Effector CD4-positive, alpha-beta T cell (primary cell): ENCODE measurements around the gene CNTNAP2.
"Not testable (repeated sequence)": the region's sequence is repeated elsewhere in the genome, so short reads cannot be mapped to it uniquely, and the experiment has no call there.

Experiments used
- DNase-seq: peaks from one replicate; pipeline ENCODE4 v3.0.0-alpha.2; 2020

CNTNAP2 gene

DNA sequence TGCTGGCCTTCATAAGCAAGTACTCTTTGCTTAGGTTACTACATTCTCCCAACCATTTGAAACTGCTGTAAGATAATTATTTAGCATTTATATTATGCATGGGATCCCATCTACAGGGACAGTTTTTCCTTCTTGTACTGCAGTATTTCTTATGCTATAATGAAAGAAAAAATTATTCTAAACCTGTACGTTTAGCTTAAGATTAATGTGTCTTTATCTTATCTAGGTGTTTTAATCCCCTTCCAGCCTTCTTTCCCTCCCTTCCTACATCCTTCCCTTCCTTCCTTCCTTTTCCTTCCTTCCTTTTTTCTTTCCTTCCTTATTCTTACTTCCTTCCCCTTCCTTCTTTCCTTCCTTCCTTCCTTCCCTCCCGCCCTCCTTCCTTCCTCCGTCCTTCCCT, 778.3 kb downstream of the CNTNAP2 start:
- DNase-seq: no peak

DNA sequence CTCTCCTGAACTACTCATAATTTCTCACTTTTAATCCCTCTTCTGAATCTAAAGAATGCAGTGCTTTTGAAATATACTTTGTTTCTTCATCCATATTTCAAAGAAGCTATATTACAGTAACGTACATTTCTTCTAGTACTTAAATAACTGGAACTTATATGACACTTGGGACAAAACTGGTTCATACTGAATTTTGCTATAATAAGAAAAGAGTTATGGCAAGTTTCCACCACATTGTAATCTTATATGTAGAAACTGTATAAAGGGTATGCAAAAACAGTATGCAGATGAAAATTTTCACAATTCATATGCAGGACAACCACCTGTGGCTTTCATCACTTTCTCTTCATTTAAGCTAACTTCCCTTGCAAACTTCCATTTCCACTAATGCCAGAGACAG, 785.7 kb downstream of the CNTNAP2 start:
- DNase-seq: no peak

DNA sequence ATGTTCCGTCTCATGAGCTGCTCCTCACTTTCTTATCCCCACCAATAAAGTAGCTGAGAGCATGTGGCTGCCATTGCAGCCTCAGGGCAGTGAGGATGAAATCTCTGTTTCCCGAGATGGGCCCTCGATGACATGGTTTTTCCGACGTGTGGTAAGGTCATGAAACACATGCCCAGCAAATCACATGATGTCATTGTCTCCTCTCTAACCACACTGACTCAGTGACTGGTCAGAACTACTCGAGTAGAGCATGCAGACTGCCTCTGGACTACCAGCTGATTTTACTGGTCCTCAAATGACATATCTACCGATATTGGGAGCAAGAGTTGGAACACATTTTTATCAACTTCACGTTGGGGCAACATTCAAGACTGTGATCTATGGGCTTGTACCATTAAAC, 786.1 kb downstream of the CNTNAP2 start:
- DNase-seq: no peak

DNA sequence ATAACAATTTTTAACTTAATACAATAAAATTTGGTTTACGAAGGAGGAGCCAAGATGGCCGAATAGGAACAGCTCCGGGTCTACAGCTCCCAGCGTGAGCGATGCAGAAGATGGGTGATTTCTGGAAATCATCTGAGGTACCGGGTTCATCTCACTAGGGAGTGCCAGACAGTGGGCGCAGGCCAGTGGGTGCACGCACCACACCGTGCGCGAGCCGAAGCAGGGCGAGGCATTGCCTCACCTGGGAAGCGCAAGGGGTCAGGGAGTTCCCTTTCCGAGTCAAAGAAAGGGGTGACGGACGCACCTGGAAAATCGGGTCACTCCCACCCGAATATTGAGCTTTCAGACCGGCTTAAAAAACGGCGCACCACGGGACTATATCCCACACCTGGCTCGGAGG, 789.1 kb downstream of the CNTNAP2 start:
- DNase-seq: not testable (repeated sequence)

DNA sequence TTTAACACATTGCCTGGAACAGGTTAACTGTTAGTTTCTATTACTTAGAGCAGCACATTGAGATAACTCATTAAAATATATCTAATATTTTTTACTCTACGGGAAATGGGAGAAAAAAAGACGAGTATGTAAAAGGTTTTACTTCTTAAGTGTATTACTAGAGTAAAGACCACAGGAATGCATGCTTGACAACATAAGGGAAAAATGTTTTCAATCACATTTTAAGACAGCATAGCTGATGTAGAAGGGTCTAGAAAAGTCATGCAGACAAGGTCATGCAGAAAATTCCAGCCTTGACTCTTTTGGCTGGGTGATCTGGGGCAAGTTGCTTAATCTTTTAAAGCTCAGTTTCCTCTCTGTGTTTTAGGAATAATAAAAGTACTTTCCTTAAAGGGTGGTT, 806.2 kb downstream of the CNTNAP2 start:
- no peak for DNase-seq

DNA sequence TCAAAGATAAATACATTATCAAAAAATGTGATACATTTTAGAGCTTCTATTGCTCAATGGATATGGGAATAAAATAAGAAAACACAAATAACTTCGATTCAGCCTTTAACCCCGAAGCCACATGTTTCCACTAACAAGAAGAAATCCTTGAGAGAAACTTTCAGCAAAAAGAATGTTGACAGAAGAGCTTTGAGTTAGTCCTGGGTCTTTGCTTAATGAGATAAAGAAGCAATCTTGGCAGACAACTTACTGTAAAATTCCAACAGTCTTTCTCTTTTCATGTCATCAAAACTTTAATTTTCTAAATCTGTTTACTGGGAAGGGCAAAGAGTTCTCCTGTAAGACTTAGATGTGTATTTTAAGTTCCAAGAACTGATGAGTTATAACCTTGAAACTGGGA, 810.2 kb downstream of the CNTNAP2 start:
- no peak for DNase-seq

DNA sequence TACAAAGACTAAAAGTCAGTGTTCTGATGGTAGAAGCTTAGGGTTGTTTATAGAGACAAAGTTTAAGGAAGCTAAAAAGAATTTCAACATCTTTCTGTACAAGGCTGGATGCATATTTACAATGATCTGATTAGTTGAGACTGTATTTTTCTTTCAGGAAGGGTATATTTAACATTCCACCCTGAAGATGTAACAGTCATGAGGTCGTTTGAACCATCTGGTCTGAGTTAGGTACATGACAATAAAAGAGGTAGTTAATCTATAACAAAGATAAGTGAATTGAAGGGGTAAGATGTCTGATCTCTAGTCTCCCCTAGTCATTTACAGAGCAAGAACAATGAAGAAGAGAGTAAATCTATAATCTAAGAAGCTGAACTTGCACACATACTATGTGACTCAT, 821.2 kb downstream of the CNTNAP2 start:
- no peak for DNase-seq

DNA sequence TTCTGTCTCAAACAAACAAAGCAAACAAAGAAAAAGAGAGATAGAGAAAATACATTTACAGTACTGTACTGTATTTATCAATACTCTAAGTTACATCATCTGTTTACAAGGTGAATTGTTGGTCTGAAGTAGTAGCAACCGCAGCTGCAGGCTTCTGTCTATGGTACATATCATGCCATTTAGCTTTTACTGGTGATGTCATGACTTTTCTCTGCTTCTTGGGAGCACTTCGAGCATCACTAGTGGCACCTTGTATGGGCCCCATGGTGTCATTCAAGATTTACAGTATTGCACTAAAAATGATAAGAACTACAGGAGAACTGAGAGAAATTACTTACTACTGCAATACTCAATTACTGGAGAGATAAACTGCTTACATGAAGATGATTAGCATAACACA, 826.9 kb downstream of the CNTNAP2 start:
- no peak for DNase-seq

DNA sequence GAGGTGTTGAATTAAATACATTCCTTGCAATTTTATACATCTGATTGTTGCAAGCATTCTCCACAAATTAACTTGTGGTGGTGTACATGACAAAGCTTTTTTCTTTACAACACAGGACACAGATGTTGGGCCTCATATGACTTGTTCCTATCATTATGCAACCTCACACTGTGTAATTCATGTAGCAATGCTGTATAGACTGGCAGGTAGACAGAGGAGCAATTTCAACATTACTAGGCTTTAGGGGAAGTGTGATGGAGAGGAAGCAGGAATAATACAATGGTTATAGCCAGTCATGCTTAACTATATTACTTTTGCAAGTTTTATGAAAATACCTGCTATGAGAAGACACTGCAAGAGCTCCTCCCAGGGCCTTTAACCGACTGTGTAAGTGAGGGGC, 832.1 kb downstream of the CNTNAP2 start:
- no peak for DNase-seq

DNA sequence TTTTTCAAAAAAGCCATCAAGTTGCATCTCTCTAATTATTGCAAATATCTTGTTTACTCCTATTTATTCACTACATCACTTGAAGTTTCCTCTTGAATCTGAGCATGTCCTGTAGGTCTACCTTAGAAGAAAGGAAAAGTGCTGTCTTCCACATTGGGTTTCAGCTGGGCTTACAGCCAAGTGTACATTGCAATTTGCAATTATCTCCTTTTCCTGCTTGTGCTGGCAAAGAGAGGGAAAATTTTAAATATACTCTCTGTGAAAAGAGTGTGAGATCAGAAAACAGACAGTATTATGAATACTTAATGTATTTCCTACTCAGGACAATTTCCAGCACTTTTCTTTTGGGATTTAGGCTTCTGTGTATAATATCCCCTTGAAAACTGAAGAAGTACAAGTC, 839.7 kb downstream of the CNTNAP2 start:
- DNase-seq: no peak

DNA sequence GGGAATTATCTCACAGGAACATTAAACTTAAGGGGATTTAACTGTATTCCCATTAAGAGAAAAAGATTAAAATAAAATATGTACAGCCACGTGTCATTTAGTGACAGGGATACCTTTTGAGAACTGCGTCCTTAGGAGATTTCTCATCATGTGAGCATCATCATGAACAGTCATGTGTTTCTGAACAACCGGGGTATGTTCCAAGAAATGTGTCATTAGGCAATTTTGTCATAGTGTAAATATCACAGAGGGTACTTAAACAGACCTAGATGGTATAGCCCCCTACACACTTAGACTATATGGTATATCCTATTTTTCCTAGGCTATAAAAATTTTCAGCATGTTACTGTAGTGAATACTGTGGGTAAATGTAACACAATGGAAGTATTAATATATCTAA, 840.3 kb downstream of the CNTNAP2 start:
- DNase-seq: no peak

DNA sequence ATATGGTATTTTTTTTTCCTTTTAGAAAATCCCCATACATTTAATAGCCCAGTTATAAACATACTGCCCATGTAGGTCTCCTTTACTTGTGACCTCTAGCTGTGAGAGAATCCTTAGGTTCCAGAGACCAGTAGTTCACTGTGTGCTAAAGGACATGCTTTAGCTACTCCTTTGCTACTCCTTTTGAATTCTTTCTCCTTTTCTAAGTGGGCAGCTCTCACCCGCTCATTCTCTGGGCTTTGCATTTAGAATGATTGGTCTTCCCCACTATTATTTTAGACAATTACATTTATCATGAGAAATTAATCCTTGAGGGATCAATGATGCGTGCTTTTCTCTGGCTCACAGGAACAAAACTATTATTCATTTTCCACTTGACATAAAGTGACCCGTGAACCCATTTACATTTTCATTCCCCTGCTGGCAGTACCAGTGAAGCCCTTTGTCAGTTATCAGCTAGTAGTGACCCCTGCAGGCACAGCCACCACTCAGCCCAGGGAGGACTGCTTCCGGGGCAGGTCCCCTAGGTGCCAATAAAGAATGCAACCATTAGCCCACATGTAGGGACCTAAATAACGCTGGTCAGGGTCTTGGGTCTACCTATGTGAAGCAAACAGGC, 844.3 kb downstream of the CNTNAP2 start:
- DNase-seq: no peak

DNA sequence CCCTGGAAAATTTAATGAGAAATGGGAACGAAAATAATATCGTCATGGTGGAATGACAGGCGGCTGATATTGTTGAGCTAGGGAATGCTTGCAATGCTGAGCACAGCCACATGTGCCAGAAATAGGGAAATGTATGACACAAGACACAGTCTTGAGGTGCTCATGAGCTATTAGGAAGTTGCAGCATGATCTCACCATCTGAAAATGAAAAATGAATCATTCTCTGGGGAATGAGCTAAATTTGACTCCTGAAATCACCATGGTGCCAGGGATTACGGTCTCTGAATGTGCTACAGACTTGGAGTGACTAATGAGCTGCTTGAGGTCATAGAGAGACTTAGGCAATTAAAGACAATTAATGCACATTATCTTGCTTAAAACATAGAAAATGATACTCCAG, 845.0 kb downstream of the CNTNAP2 start:
- no peak for DNase-seq

DNA sequence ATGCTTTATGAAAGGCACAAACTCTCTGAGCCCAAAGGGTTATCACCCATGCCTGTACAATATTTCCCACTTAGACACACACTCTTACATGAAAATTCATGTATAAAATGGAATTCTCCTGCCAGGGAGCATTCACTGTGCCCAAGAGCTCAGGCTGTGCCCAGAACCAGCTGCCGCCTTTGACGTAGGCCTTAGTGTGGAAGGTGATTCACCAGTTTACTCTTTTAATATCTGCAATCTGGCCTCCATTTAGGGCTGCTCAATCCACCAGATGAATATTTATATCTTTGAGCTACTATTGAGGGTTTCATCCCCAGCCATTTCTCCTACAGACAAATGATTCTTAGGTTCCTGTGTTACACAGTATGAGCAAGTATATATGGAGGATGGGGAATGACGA, 849.7 kb downstream of the CNTNAP2 start:
- no peak for DNase-seq

DNA sequence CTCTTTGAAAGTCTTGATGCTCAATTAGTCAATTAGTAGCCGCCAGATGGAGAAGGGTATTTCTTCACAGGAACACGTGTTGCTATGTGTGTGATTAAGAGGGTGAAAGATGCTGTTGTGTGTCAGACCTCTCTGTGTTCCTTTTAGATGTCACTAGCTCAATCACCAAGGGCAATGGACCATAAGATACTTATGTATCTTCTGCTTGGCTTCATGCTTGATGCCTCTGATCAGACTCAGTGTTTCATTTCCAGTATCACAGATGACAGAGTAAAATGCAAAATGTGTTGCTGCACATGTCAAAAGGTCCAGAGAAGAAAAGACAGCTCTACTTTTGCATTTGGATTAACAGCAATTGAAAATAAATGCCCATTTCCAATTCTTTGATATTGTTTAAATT, 865.9 kb downstream of the CNTNAP2 start:
- DNase-seq: no peak

DNA sequence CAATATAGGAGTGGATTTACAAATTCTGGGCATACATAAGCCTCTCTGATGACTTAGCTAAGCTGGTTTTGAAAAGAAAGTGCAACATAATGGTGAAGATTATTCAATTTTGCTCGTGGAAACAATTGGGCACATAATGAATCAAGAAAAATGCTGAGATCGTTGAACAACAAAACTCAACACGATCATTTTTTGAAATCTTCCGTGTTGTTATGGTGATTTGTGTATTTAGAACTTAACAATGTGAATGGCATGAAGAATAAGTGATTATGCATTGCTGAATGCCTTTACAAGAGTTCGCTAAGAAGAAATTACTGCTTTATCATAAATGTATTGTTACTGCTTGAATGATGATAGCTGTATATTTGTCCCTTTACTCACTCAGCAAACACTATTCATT, 875.0 kb downstream of the CNTNAP2 start:
- no peak for DNase-seq

DNA sequence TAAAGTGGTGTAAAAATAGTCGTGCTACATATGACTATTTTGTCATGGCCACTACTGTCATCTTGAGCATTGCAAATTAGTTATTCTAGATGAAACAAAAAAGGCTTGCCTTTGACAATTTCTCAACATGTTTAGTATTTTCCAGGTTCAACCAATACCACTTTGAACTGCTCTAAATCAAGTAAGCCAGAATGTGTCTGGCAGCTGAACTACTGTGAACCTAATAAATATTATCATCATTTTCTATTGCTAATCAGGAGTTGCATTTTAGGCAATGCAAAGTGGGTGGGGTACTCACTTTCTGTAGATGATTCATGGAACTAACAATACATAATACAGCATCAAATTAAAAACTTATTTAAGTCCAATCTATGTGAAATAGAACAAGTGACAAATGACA, 877.2 kb downstream of the CNTNAP2 start:
- DNase-seq: no peak

DNA sequence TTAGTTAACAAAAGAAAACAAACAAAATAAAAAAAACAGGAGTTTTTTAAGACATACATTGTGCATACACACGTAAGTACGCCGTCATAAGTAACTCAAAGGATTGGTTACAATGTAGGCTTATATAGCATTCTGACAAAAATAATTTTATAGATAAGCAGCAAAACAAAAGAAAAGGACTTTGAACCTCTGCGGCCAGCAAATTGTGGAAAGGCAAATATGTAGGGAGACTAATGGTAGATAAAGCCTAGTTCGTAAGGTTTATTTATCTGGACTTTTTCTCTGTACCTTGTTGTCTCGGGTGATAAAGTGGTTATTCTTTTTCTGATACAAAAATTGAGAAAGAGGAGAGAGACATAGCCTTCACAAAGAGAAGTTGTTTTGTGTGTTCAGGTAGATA, 891.9 kb downstream of the CNTNAP2 start:
- DNase-seq: no peak

DNA sequence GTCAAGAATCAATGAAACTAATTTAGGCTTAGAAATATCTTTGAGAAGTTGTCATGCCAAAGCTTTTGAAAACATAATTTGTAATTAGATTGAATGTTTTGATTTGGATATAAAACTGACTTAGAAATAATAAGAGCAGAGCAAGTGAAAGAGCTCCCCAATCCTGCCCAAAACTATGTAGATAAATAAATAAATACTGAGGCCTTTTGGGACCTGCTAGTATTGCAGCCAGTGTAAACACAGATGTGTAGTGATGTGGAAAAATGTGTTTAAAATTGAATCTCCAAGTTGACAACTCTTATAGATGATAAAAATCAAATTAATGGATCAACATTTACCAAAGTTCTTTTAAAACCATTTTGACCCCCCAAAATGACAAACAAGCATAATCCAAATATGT, 896.1 kb downstream of the CNTNAP2 start:
- DNase-seq: no peak

DNA sequence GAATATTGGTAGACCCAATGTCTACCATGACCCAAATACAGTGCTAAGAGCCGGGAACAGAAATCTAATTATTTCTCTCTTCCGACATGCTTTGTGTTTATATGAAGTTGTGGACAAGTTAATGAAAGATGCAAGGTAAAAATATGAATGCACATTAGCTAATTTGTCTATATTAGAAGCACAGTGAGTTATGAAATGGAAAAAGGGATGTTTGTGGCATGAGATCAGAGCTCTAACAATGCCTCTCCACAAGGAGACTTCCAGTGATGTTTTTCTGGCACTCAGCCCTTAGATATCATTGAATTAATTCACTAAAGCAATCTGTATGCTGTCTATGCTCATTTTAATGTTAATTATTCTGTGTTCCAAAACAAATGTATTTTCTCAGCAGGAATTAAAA, 897.2 kb downstream of the CNTNAP2 start:
- DNase-seq: no peak

DNA sequence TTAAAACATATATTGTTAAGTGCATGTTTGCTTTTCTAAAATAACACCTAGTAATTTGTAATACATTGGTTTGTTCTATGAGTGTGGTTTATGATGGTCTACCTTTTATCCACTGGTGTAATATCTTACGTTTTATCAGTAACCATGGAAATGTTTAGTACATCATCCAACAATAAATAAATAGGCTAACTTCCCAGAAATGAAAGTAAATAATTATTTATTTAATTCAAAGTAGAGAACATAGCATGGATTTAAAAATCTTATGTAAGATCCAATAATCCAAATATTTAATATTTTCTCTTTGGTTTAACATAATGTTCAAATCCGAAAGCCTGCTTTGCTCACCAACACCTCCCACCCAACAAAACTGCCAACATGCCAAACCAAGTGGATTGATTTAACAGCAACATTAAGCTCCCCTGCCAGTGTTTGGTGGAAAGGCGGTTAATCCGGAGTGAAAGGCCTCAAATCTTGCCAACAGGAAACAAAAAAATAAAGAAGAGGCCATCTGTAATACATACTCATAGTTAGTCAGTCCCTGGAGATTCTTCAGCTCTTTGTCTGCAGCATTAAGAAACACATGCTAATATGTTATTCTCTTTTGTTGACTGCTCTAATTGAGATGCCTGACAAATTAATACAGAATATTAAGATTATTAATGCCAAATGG, 897.8 kb downstream of the CNTNAP2 start:
- no peak for DNase-seq

DNA sequence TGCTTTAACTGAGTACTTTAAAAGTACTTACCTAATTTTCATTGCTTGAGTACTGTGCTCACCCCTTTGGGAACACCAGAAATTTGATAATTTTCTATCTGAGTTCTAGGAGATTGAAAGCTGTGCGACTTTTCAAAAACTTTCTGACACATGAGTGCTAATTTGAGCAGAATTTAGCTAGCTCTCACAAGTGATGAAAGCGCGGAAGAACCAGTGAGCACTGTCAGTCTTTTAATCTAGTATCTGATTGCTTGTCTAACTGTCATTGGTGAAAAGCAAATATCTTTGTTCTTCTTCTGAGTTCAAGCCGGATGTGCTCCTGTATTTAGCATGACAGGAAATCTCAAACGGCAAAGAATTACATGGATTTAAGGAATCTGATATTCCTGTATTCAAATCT, 899.4 kb downstream of the CNTNAP2 start:
- DNase-seq: no peak

DNA sequence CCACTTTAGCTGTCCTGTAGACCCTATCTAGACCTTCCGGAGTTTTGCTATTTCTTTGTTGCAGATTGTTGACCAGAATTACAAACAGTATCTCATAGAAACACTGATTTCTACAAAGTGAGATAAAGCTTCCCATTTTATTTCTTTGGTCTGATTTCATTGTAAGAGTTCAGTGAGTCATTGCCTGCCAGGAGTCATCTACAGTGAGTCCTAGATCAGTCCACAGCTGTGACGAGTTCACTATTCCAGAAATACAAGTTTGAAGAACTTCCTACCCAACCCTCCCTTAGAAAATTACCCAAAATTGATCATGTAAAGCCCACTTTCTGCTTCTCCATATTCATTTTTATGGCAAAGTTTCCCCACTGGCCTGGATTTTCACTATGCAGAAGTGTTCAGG, 905.5 kb downstream of the CNTNAP2 start:
- DNase-seq: no peak

DNA sequence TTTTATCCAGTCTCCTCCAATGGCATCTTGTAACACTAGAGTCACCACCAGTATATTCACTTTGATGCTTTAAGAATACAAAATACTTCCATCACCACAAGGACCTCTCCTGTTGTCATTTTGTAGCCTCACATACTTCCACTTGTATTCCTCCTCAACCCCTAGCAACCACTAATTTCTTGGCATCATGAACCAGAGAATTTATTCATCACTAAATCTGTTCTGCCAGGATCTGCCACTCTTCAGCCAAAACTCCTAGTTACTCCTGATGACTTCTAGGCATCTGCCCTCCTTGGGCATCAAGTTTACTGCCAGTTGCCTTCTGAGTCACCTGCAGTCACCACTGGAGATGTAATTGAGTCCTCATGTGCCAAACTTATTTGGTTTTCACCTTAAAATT, 906.8 kb downstream of the CNTNAP2 start:
- no peak for DNase-seq

DNA sequence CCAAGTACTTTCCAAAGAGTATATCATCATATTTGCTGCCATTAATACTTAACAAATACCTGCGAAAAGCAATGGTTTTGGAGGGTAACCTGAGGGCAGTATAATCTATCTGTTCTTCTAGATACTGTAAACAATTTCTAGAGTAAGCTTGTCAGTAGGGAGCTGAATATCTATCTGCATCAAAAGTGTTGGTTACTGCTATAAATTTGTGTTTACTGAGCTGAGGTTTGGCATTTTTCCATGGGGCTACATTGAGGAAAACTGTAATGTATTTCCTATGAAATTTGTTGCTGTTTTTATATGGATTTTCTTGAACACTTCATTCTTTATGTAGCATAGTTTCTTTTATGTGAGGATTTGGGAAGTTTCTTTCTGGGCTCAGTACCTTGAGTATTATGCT, 913.4 kb downstream of the CNTNAP2 start:
- DNase-seq: no peak
